Activated CD4-positive, alpha-beta T cell treated with anti-CD3 and anti-CD28 coated beads, Interleukin-2, amount 10 ng/mL, durations not matched to agents 7 days and 5 days (primary cell): ENCODE results near the gene LST1. TPM values are rescaled to one million over a fixed set of nuclear protein-coding genes. Genes with fewer than 3 reads are reported as not detected.
"Not testable (repeated sequence)": the region's sequence is repeated elsewhere in the genome, so short reads cannot be mapped to it uniquely, and the experiment has no call there.

ENCODE experiments used
- CTCF ChIA-PET: fragments of 350-600 bp; sonication (Branson Sonifier 250); formaldehyde crosslinking; loops from one replicate; lab custom pipeline; 2021; ENCODE audit warnings: antibody characterized with exemption; lab: Charles Lee
- POLR2A ChIA-PET: fragments of 350-600 bp; sonication (Branson Sonifier 250); formaldehyde crosslinking; loops from one replicate; lab custom pipeline; 2021; ENCODE audit warnings: antibody characterized with exemption; lab: Charles Lee
- DNase-seq: peaks from one replicate; pipeline ENCODE4 v3.0.0-alpha.2; 2020
- H3K27ac Mint-ChIP-seq: one replicate; pipeline ENCODE4 v1.8.0; 2021; ENCODE audit warnings: mild to moderate bottlenecking, moderate library complexity, mixed read lengths
- H3K27me3 Mint-ChIP-seq: one replicate; pipeline ENCODE4 v1.8.0; 2021; ENCODE audit warnings: mixed read lengths
- H3K36me3 Mint-ChIP-seq: one replicate; pipeline ENCODE4 v1.8.0; 2021; ENCODE audit warnings: low read depth, mixed read lengths
- H3K4me1 Mint-ChIP-seq: one replicate; pipeline ENCODE4 v1.8.0; 2021; ENCODE audit warnings: mixed read lengths
- H3K4me3 Mint-ChIP-seq: one replicate; pipeline ENCODE4 v1.8.0; 2021; ENCODE audit warnings: mild to moderate bottlenecking, moderate library complexity, mixed read lengths
- H3K9me3 Mint-ChIP-seq: one replicate; pipeline ENCODE4 v1.8.0; 2021; ENCODE audit warnings: mixed read lengths
- total RNA-seq, 2 experiments: library from RNA; stranded (reverse); gene quantifications; one replicate each; pipeline ENCODE4 v1.2.3, GENCODE V29; 2021

Gene LST1
- total RNA-seq, 2 experiments from 2014 or later = 33.3 to 36.8 TPM

GRCh38 chr6:31586599-31587281 is 663 bp downstream of the LST1 start:
- CTCF ChIA-PET = interaction anchor here (0.8 to 30.8 kb wide), 8 partner anchors 5 to 92 kb away, joined by 3 to 576 read pairs (median 14); partner anchors contain the start of genes ATP6V1G2, LST1, LTB and NCR3
- no peaks in the 10 kb centered on the region for H3K27me3 Mint-ChIP-seq

GRCh38 chr6:31587791-31588777 is 2.0 kb downstream of the LST1 start:
- H3K4me1 Mint-ChIP-seq = peaks cover 74% of the 10 kb centered on the region
- ChIA-PET POLR2A (interaction anchor here (0.8 to 1.3 kb wide), 3 partner anchors 12 to 28 kb away, joined by 4 to 5 read pairs (median 5); partner anchors contain the start of gene TNF), CTCF (interaction anchor here (0.5 to 30.8 kb wide), 10 partner anchors 6 to 551 kb away, joined by 3 to 576 read pairs (median 9); partner anchors contain the start of genes ATP6V1G2, LST1, LTB and NCR3)
- H3K9me3 Mint-ChIP-seq = no peaks in the 10 kb centered on the region
- H3K36me3 Mint-ChIP-seq = peaks cover 24% of the 10 kb centered on the region
- DNase-seq = no peak
- H3K4me3 Mint-ChIP-seq = peak overlapping the region; percentile 72
- peak overlapping the region; percentile 94 for H3K27ac Mint-ChIP-seq
- no peaks in the 10 kb centered on the region for H3K27me3 Mint-ChIP-seq

More at GRCh38 chr6:31586599-31587281, 663 bp downstream of the LST1 start:
- DNase-seq = peak; percentile 37
- peaks cover 36% of the 10 kb centered on the region for H3K36me3 Mint-ChIP-seq
- no peaks in the 10 kb centered on the region for H3K9me3 Mint-ChIP-seq
- POLR2A ChIA-PET = interaction anchor here (1.2 kb wide), 1 partner anchor 11 kb away, joined by 5 read pairs; the partner anchor contains the start of gene TNF
- peaks cover 70% of the 10 kb centered on the region for H3K4me1 Mint-ChIP-seq
- peak overlapping the region; percentile 54 for H3K4me3 Mint-ChIP-seq
- H3K27ac Mint-ChIP-seq = peak overlapping the region; percentile 94

GRCh38 chr6:31588871-31589650 is 3.0 kb downstream of the LST1 start:
- H3K4me1 Mint-ChIP-seq = peaks cover 73% of the 10 kb centered on the region
- CTCF ChIA-PET = interaction anchor here (0.6 to 30.8 kb wide), 7 partner anchors 7 to 550 kb away, joined by 3 to 576 read pairs (median 14); partner anchors contain the start of genes ATP6V1G2, LST1, LTB and NCR3
- H3K4me3 Mint-ChIP-seq = no peak overlapping the region
- peak overlapping the region; percentile 77 for H3K27ac Mint-ChIP-seq
- H3K36me3 Mint-ChIP-seq = peaks cover 18% of the 10 kb centered on the region
- no peak for DNase-seq
- H3K9me3 Mint-ChIP-seq = no peaks in the 10 kb centered on the region
- POLR2A ChIA-PET = interaction anchor here (1.3 kb wide), 1 partner anchor 14 kb away, joined by 4 read pairs; the partner anchor contains the start of gene TNF
- no peaks in the 10 kb centered on the region for H3K27me3 Mint-ChIP-seq

- peak overlapping the region; percentile 2 for H3K27ac Mint-ChIP-seq
- H3K36me3 Mint-ChIP-seq = peaks cover 15% of the 10 kb centered on the region
- H3K9me3 Mint-ChIP-seq, DNase-seq, POLR2A ChIA-PET, H3K27me3 Mint-ChIP-seq, H3K4me3 Mint-ChIP-seq: not testable (repeated sequence)
- peaks cover 64% of the 10 kb centered on the region for H3K4me1 Mint-ChIP-seq
- CTCF ChIA-PET = interaction anchor here (18.9 to 30.8 kb wide), 2 partner anchors 6 to 9 kb away, joined by 576 read pairs; partner anchors contain the start of genes LST1, LTB, NCR3 and TNF
Observed at GRCh38 chr6:31590691-31591090, 4.6 kb downstream of the LST1 start.

GRCh38 chr6:31592396-31592771 is 6.3 kb downstream of the LST1 start:
- Mint-ChIP-seq H3K36me3 (peaks cover 15% of the 10 kb centered on the region), H3K9me3 (no peaks in the 10 kb centered on the region), H3K27ac (peak overlapping the region; percentile 90), H3K4me1 (peaks cover 58% of the 10 kb centered on the region), H3K4me3 (peak overlapping the region; percentile 54), H3K27me3 (no peaks in the 10 kb centered on the region)
- DNase-seq = no peak
- CTCF ChIA-PET = interaction anchor here (2.5 to 30.8 kb wide), 3 partner anchors 11 to 42 kb away, joined by 7 to 576 read pairs (median 497); partner anchors contain the start of genes ATP6V1G2, DDX39B, LST1 and LTB
- POLR2A ChIA-PET = interaction anchor here (1.0 to 1.3 kb wide), 5 partner anchors 10 to 37 kb away, joined by 3 to 9 read pairs (median 5); partner anchors contain the start of genes LTB and TNF

GRCh38 chr6:31597006-31597405 is 10.9 kb downstream of the LST1 start:
- peak overlapping the region; percentile 3 for H3K27ac Mint-ChIP-seq
- peak; percentile 66 for DNase-seq
- no peaks in the 10 kb centered on the region for H3K9me3 Mint-ChIP-seq
- H3K4me1 Mint-ChIP-seq = peaks cover 51% of the 10 kb centered on the region
- H3K27me3 Mint-ChIP-seq = no peaks in the 10 kb centered on the region
- ChIA-PET CTCF (interaction anchor here (0.9 to 30.8 kb wide), 9 partner anchors 12 to 288 kb away, joined by 3 to 576 read pairs (median 36); partner anchors contain the start of genes AIF1, ATP6V1G2, DDX39B and LST1), POLR2A (interaction anchor here (1.7 to 2.7 kb wide), 2 partner anchors 15 to 22 kb away, joined by 5 to 15 read pairs; partner anchors contain the start of genes LTB and TNF)
- H3K4me3 Mint-ChIP-seq = no peak overlapping the region
- no peaks in the 10 kb centered on the region for H3K36me3 Mint-ChIP-seq

GRCh38 chr6:31607317-31607716 is 21.2 kb downstream of the LST1 start:
- no peak overlapping the region for H3K4me3 Mint-ChIP-seq
- ChIA-PET CTCF (interaction anchor here (0.6 to 30.8 kb wide), 6 partner anchors 9 to 274 kb away, joined by 3 to 576 read pairs (median 6); partner anchors contain the start of genes DDX39B, LST1, LTB and NCR3), POLR2A (no interaction called here)
- DNase-seq = no peak
- no peaks in the 10 kb centered on the region for H3K9me3 Mint-ChIP-seq
- H3K36me3 Mint-ChIP-seq = no peaks in the 10 kb centered on the region
- H3K27me3 Mint-ChIP-seq = peaks cover 2% of the 10 kb centered on the region
- H3K4me1 Mint-ChIP-seq = peaks cover 3% of the 10 kb centered on the region
- H3K27ac Mint-ChIP-seq = peak overlapping the region; percentile 42

GRCh38 chr6:31609519-31610406 is 23.7 kb downstream of the LST1 start:
- POLR2A ChIA-PET = no interaction called here
- DNase-seq = no peak

GRCh38 chr6:31610968-31611367 is 24.9 kb downstream of the LST1 start:
- POLR2A ChIA-PET = no interaction called here
- no peak overlapping the region for H3K4me3 Mint-ChIP-seq
- peaks cover 2% of the 10 kb centered on the region for H3K36me3 Mint-ChIP-seq
- no peak overlapping the region for H3K27ac Mint-ChIP-seq
- DNase-seq = no peak
- no peaks in the 10 kb centered on the region for H3K27me3 Mint-ChIP-seq
- H3K4me1 Mint-ChIP-seq = peaks cover 22% of the 10 kb centered on the region
- no peaks in the 10 kb centered on the region for H3K9me3 Mint-ChIP-seq
- CTCF ChIA-PET = interaction anchor here (0.8 to 30.8 kb wide), 5 partner anchors 13 to 65 kb away, joined by 3 to 576 read pairs (median 16); partner anchors contain the start of genes LST1, LTB, NCR3 and TNF

More at GRCh38 chr6:31609519-31610406, 23.7 kb downstream of the LST1 start:
- H3K4me3 Mint-ChIP-seq = no peak overlapping the region
- H3K27ac Mint-ChIP-seq = no peak overlapping the region
- H3K4me1 Mint-ChIP-seq = peaks cover 10% of the 10 kb centered on the region
- no peaks in the 10 kb centered on the region for H3K9me3 Mint-ChIP-seq
- H3K36me3 Mint-ChIP-seq = no peaks in the 10 kb centered on the region
- CTCF ChIA-PET = interaction anchor here (0.7 to 30.8 kb wide), 8 partner anchors 9 to 64 kb away, joined by 3 to 576 read pairs (median 4); partner anchors contain the start of genes ATP6V1G2, LST1, LTB and NCR3
- H3K27me3 Mint-ChIP-seq = no peaks in the 10 kb centered on the region

GRCh38 chr6:31614075-31614619 is 28.1 kb downstream of the LST1 start:
- ChIA-PET POLR2A (no interaction called here), CTCF (interaction anchor here (4.2 to 6.0 kb wide), 2 partner anchors 16 to 63 kb away, joined by 16 to 51 read pairs; no protein-coding TSS in a partner anchor)

More at GRCh38 chr6:31614075-31614619, 28.1 kb downstream of the LST1 start:
- Mint-ChIP-seq H3K36me3 (peaks cover 9% of the 10 kb centered on the region), H3K27me3 (no peaks in the 10 kb centered on the region), H3K4me3 (no peak overlapping the region), H3K27ac (peak overlapping the region; percentile 64), H3K4me1 (peaks cover 35% of the 10 kb centered on the region), H3K9me3 (no peaks in the 10 kb centered on the region)
- no peak for DNase-seq
